ENCODE results near the gene ALOX15B. TPM values are rescaled to one million over a fixed set of nuclear protein-coding genes. Genes with fewer than 3 reads are reported as not detected.
A peak's percentile ranks its signal among the peaks of the same experiment; 100 is the strongest.

The ALOX15B gene
- total and polyA plus RNA-seq, 2 donors (not counting 1 experiment from before 2014, with no cell fraction given), result not detected

DNA sequence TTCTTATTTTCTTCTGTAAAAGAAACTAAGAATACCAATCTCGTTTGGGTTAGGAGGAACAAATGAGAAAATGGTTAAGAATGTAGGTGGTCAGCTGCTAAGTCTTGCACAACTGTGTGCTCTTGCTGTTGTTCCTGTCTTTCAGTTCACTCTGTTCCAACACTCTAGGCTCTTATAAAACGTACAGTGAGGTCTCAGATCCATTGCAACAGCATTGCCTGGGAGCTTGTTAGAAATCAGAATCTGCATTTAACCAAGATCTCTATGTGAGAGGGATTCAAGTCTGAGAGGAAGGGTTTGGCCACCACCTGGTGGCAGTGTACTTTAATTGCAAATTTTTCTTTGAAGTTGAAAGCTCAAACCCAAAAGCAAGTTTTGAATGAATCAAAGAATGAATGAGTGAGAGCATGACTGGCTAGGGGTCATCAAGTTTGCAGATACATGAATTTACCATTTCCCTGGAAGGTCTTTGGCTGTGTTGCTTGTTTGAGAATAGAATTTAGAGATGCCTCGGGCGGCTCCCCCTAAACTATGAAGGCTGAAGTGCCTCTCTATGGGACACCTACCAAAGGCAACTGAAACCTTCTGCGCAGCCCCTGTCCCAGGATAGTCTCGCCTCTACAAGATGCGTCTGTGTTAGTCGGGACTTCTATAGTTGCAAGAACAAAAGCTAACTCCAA lies 2.5 kb downstream of the ALOX15B start:
- H2AFZ ChIP-seq (ENCODE audit: low read length), result no peak overlapping the region
- no peaks in the 10 kb centered on the region for H3K9me3 ChIP-seq (ENCODE audit: control insufficient read depth, insufficient read depth, low read depth, low read length)
- no peak overlapping the region for H3K27ac ChIP-seq (ENCODE audit: insufficient read depth, low read length)
- H3K79me2 ChIP-seq (ENCODE audit: control insufficient read depth, insufficient read depth, low read length), result no peaks in the 10 kb centered on the region
- H3K9ac ChIP-seq (ENCODE audit: insufficient read depth, low read length), result no peak overlapping the region
- no peak overlapping the region for H3K4me2 ChIP-seq (ENCODE audit: extremely low read depth, insufficient read depth, low read length)
- no peaks in the 10 kb centered on the region for H4K20me1 ChIP-seq (ENCODE audit: control insufficient read depth, extremely low read depth, insufficient read depth, low read length)
- H3K36me3 ChIP-seq (ENCODE audit: control insufficient read depth, insufficient read depth, low read length), result no peaks in the 10 kb centered on the region
- peak; percentile 53 to 88 for DNase-seq (ENCODE audit: low read depth in 2 of 2)
- H3K4me3 ChIP-seq (replicated peaks in 1 of 4; ENCODE audit: control extremely low read depth in 1 of 4, insufficient read depth in 1 of 4, low read depth in 3 of 4, low read length in 4 of 4), result no peak overlapping the region
- no peaks in the 10 kb centered on the region for H3K4me1 ChIP-seq (ENCODE audit: control insufficient read depth, extremely low read depth, insufficient read depth, low read length)
- TF ChIP-seq, protein P1, sequence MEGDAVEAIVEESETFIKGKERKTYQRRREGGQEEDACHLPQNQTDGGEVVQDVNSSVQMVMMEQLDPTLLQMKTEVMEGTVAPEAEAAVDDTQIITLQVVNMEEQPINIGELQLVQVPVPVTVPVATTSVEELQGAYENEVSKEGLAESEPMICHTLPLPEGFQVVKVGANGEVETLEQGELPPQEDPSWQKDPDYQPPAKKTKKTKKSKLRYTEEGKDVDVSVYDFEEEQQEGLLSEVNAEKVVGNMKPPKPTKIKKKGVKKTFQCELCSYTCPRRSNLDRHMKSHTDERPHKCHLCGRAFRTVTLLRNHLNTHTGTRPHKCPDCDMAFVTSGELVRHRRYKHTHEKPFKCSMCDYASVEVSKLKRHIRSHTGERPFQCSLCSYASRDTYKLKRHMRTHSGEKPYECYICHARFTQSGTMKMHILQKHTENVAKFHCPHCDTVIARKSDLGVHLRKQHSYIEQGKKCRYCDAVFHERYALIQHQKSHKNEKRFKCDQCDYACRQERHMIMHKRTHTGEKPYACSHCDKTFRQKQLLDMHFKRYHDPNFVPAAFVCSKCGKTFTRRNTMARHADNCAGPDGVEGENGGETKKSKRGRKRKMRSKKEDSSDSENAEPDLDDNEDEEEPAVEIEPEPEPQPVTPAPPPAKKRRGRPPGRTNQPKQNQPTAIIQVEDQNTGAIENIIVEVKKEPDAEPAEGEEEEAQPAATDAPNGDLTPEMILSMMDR (conservative IDR thresholded peaks at IDR 0.05 in 1 of 2, IDR thresholded peaks at IDR 0.05 in 1 of 2; ENCODE audit: low read depth in 1 of 2, low read length in 2 of 2), result peak; percentile 60 to 65
- no peak for TF ChIP-seq EZH2 (IDR thresholded peaks at IDR 0.05; ENCODE audit: low read length, missing control alignments)
- H3K27me3 ChIP-seq (ENCODE audit: control insufficient read depth, insufficient read depth, low read length), result peaks cover 3% of the 10 kb centered on the region

DNA sequence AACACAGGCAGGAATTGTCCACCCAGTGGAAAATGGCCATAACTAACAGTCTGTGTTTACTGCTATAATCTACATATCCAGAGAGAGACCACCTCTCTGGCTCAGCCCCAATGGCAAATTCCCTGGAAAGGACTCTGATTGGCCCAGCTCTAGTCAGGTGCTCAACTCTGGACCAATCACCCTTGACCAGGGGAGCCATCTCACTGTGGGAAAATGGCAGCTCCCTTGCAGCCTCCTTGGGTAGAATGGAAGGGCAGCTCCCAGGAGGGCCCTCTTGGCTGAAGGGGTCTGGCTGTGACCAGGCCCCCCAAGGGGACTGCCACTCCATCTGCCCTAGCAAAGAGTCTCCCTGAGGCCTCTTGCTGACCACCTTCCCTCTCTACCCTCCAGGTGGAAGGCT lies 3.1 kb downstream of the ALOX15B start:
- no peaks in the 10 kb centered on the region for H3K79me2 ChIP-seq (ENCODE audit: control insufficient read depth, insufficient read depth, low read length)
- no peak overlapping the region for H3K27ac ChIP-seq (ENCODE audit: insufficient read depth, low read length)
- H3K4me3 ChIP-seq (replicated peaks in 1 of 4; ENCODE audit: control extremely low read depth in 1 of 4, insufficient read depth in 1 of 4, low read depth in 3 of 4, low read length in 4 of 4), result no peak overlapping the region
- no peak overlapping the region for H3K4me2 ChIP-seq (ENCODE audit: extremely low read depth, insufficient read depth, low read length)
- TF ChIP-seq EZH2 (IDR thresholded peaks at IDR 0.05; ENCODE audit: low read length, missing control alignments), result no peak
- TF ChIP-seq, protein P1 (conservative IDR thresholded peaks at IDR 0.05 in 1 of 2, IDR thresholded peaks at IDR 0.05 in 1 of 2; ENCODE audit: low read depth in 1 of 2, low read length in 2 of 2), result no peak
- no peaks in the 10 kb centered on the region for H3K36me3 ChIP-seq (ENCODE audit: control insufficient read depth, insufficient read depth, low read length)
- no peak for DNase-seq (ENCODE audit: low read depth in 2 of 2)
- no peaks in the 10 kb centered on the region for H3K9me3 ChIP-seq (ENCODE audit: control insufficient read depth, insufficient read depth, low read depth, low read length)
- H3K9ac ChIP-seq (ENCODE audit: insufficient read depth, low read length), result no peak overlapping the region
- H3K27me3 ChIP-seq (ENCODE audit: control insufficient read depth, insufficient read depth, low read length), result peaks cover 5% of the 10 kb centered on the region
- H2AFZ ChIP-seq (ENCODE audit: low read length), result no peak overlapping the region
- H4K20me1 ChIP-seq (ENCODE audit: control insufficient read depth, extremely low read depth, insufficient read depth, low read length), result no peaks in the 10 kb centered on the region
- H3K4me1 ChIP-seq (ENCODE audit: control insufficient read depth, extremely low read depth, insufficient read depth, low read length), result no peaks in the 10 kb centered on the region

DNA sequence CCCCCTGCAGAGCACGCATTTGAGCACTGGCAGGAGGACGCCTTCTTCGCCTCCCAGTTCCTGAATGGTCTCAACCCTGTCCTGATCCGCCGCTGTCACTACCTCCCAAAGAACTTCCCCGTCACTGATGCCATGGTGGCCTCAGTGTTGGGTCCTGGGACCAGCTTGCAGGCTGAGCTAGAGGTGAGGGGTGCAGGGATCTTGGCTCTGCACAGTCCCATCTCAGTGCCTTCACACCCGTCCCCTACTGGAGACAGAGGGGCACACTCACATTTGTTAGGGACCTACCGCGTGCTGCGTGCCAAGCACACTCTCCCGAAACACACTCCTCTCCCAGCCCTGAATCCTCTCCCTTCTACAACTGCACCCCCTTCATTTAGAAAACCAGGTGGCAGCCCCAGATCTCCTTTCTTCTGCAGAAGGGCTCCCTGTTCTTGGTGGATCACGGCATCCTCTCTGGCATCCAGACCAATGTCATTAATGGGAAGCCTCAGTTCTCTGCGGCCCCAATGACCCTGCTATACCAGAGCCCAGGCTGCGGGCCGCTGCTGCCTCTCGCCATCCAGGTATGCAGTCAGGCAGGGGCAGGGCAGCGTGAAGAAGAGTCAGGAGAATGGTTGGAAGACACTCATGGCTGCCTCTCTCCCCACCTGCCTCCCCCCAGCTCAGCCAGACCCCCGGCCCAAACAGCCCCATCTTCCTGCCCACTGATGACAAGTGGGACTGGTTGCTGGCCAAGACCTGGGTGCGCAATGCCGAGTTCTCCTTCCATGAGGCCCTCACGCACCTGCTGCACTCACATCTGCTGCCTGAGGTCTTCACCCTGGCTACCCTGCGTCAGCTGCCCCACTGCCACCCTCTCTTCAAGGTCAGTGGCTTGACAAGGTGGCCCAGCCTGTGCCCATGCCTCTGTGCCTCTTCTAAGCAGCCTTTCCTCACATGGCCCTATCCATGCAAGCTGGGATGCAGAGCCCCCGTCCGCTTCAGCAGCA lies 6.3 kb downstream of the ALOX15B start:
- DNase-seq (ENCODE audit: low read depth in 2 of 2), result no peak
- no peak overlapping the region for H3K4me2 ChIP-seq (ENCODE audit: extremely low read depth, insufficient read depth, low read length)
- no peaks in the 10 kb centered on the region for H3K9me3 ChIP-seq (ENCODE audit: control insufficient read depth, insufficient read depth, low read depth, low read length)
- H3K4me1 ChIP-seq (ENCODE audit: control insufficient read depth, extremely low read depth, insufficient read depth, low read length), result no peaks in the 10 kb centered on the region
- no peaks in the 10 kb centered on the region for H4K20me1 ChIP-seq (ENCODE audit: control insufficient read depth, extremely low read depth, insufficient read depth, low read length)
- H3K36me3 ChIP-seq (ENCODE audit: control insufficient read depth, insufficient read depth, low read length), result no peaks in the 10 kb centered on the region
- no peak overlapping the region for H2AFZ ChIP-seq (ENCODE audit: low read length)
- H3K27ac ChIP-seq (ENCODE audit: insufficient read depth, low read length), result no peak overlapping the region
- H3K79me2 ChIP-seq (ENCODE audit: control insufficient read depth, insufficient read depth, low read length), result no peaks in the 10 kb centered on the region
- no peak overlapping the region for H3K4me3 ChIP-seq (replicated peaks in 1 of 4; ENCODE audit: control extremely low read depth in 1 of 4, insufficient read depth in 1 of 4, low read depth in 3 of 4, low read length in 4 of 4)
- peaks cover 2% of the 10 kb centered on the region for H3K27me3 ChIP-seq (ENCODE audit: control insufficient read depth, insufficient read depth, low read length)
- H3K9ac ChIP-seq (ENCODE audit: insufficient read depth, low read length), result no peak overlapping the region
- TF ChIP-seq, protein P1 (conservative IDR thresholded peaks at IDR 0.05 in 1 of 2, IDR thresholded peaks at IDR 0.05 in 1 of 2; ENCODE audit: low read depth in 1 of 2, low read length in 2 of 2), result no peak
